Tibial nerve (tissue), 4 donors: Measurements from ENCODE around the gene SLC31A1.

Experiments
- EP300 ChIP-seq, 2 donors: sonication (generic); formaldehyde crosslinking; IDR thresholded peaks; one replicate each; pipeline ENCODE4 v1.6.1; 2017; ENCODE audit warnings: antibody characterized with exemption in 2 of 2, mild to moderate bottlenecking in 1 of 2
- POLR2A ChIP-seq, 2 donors: fragments of 450-650 bp; IDR thresholded peaks; one replicate each; pipeline ENCODE4 v1.6.1; 2017; ENCODE audit warnings: antibody characterized with exemption in 2 of 2, mild to moderate bottlenecking in 2 of 2, moderate library complexity in 2 of 2
- TF ChIP-seq, protein P1 (sequence below), 5 experiments: fragments of 200-600 bp in 3 of 5; fragments of 450-650 bp in 2 of 5; sonication (generic) in 3 of 5; IDR thresholded peaks; one replicate each; pipeline ENCODE4 v1.5.1; 2016 to 2019; ENCODE audit warnings: antibody characterized with exemption in 5 of 5, mild to moderate bottlenecking in 3 of 5, moderate library complexity in 2 of 5

DNA sequence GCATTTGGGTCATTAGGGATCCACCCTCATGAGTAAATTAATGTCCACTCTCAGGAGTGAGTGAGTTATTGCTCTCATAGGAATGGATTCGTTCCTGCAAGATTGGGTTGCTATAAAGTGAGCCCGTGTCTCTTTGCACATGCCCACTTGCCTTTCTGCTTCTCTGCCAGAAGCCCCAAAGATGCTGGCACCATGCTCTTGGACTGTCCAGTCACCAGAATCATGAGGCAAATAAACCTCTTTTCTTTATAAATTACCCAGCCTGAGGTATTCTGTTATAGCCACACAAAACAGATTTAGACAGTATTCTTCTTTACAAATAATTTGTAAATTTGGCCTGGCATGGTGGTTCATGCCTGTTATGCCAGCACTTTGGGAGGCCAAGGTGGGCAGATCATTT lies 29.5 kb downstream of the SLC31A1 start:
- TF ChIP-seq, protein P1, sequence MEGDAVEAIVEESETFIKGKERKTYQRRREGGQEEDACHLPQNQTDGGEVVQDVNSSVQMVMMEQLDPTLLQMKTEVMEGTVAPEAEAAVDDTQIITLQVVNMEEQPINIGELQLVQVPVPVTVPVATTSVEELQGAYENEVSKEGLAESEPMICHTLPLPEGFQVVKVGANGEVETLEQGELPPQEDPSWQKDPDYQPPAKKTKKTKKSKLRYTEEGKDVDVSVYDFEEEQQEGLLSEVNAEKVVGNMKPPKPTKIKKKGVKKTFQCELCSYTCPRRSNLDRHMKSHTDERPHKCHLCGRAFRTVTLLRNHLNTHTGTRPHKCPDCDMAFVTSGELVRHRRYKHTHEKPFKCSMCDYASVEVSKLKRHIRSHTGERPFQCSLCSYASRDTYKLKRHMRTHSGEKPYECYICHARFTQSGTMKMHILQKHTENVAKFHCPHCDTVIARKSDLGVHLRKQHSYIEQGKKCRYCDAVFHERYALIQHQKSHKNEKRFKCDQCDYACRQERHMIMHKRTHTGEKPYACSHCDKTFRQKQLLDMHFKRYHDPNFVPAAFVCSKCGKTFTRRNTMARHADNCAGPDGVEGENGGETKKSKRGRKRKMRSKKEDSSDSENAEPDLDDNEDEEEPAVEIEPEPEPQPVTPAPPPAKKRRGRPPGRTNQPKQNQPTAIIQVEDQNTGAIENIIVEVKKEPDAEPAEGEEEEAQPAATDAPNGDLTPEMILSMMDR (IDR thresholded peaks at IDR 0.05): no peak
- no peak for TF ChIP-seq POLR2A (IDR thresholded peaks at IDR 0.05)
- TF ChIP-seq EP300 (IDR thresholded peaks at IDR 0.05): no peak
